ENCODE results near the gene ESYT2.

ESYT2 gene

GRCh38 chr7:158805414-158805813 lies 23.9 kb downstream of the ESYT2 start:
- no peak for DNase-seq (ENCODE audit: low read depth, low spot score)

DNA sequence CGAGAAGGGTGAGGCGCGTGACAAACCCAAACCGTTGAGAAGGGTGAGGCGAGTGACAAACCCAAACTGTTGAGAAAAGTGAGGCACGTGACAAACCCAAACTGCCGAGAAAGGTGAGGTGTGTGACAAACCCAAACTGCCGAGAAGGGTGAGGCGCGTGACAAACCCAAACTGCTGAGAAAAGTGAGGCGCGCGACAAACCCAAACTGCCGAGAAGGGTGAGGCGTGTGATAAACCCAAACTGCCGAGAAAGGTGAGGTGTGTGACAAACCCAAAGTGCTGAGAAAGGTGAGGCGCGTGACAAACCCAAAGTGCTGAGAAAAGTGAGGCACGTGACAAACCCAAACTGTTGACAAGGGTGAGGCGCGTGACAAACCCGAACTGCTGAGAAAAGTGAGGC lies 25.0 kb downstream of the ESYT2 start:
- DNase-seq (ENCODE audit: low read depth, low spot score): no peak

- DNase-seq (ENCODE audit: low read depth, low spot score): no peak
Observed at GRCh38 chr7:158803367-158803969, 25.8 kb downstream of the ESYT2 start.

DNA sequence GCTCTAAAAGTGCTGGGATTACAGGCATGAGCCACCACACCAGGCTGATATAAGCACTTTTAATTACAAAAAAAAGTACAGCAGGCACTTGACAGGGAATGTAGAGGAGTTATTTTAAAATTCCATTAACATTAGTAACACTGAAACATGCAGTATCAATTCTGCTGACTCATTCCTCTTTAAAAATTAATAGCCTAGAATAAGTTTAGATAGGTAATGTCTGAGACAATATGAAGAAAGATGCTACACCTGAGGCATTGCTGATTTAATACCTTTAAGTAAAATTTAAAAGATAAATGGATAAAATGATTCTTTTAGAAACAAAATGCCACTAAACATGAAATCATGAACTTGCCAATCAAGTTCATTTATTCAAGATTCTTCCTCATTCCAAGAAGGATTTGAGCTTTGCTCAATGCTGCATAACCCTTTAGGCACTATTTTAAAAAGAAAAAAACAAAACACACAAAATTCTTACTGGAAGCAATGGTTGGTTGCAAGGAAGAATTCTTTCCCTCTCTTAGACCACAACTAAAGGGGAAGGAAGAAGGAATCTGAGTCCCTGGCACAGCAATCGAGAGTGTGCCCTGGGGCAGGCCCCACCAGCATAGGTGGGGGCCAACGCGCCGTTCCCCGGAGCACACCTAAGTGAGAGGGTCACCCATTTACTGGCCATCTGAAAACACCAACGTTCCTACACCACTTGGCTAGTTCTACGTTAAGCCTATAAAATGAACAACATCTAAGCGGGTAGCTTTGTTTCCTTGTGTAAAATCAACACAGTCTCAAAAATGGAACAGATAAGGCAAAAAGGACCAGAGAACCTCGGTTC lies 26.6 kb downstream of the ESYT2 start:
- DNase-seq (ENCODE audit: low read depth, low spot score): no peak

DNA sequence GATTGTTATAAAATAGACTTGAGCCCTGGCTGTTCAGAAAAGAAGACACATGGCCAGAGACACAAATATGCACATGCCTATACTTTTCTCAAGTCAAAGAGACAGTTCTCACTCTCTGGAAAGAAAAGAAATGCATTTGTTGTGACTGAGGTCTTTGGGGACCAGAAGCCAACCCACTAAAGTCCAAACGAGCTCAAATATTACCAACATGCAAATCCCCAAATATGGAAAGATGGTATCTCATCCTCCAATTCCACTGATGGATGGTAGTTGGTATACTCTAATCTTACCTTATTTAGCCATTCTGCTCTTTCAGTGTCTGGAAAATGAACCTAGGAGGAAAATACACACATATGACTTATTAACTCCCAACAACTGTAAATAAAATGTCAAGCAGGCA lies 30.6 kb downstream of the ESYT2 start:
- DNase-seq (ENCODE audit: low read depth, low spot score): no peak

GRCh38 chr7:158796667-158797066 lies 32.6 kb downstream of the ESYT2 start:
- DNase-seq (ENCODE audit: low read depth, low spot score): no peak

GRCh38 chr7:158795272-158795671 lies 34.0 kb downstream of the ESYT2 start:
- DNase-seq (ENCODE audit: low read depth, low spot score): no peak

- no peak for DNase-seq (ENCODE audit: low read depth, low spot score)
Observed at GRCh38 chr7:158791107-158791506, 38.2 kb downstream of the ESYT2 start.

- no peak for DNase-seq (ENCODE audit: low read depth, low spot score)
Observed at GRCh38 chr7:158789842-158790241, 39.5 kb downstream of the ESYT2 start.

- DNase-seq (ENCODE audit: low read depth, low spot score): no peak
Observed at GRCh38 chr7:158786898-158787297, 42.4 kb downstream of the ESYT2 start.

- no peak for DNase-seq (ENCODE audit: low read depth, low spot score)
Observed at GRCh38 chr7:158784270-158784669, 45.0 kb downstream of the ESYT2 start.

DNA sequence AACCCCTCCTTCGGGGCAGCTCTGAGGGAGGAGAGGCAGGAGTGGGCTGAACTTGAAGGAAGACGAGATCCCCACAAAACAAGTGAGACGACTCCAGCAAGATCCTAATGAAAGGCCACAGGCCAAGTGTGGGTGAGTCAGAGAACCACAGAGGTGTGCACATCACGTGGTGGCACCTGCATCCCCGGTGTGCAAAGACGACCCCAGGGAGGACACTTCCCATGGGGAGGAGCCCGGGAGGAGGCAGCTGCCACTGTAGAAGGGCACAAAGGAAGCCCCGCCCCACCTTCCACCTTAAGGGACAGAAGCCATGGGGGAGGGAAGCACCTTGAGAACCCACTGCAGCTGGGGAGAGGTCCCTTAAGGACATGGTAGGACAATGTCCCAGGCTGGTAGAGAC lies 45.7 kb downstream of the ESYT2 start:
- no peak for DNase-seq (ENCODE audit: low read depth, low spot score)

GRCh38 chr7:158782761-158783401 lies 46.4 kb downstream of the ESYT2 start:
- DNase-seq (ENCODE audit: low read depth, low spot score): no peak

- DNase-seq (ENCODE audit: low read depth, low spot score): no peak
Observed at GRCh38 chr7:158781974-158782664, 47.2 kb downstream of the ESYT2 start.

DNA sequence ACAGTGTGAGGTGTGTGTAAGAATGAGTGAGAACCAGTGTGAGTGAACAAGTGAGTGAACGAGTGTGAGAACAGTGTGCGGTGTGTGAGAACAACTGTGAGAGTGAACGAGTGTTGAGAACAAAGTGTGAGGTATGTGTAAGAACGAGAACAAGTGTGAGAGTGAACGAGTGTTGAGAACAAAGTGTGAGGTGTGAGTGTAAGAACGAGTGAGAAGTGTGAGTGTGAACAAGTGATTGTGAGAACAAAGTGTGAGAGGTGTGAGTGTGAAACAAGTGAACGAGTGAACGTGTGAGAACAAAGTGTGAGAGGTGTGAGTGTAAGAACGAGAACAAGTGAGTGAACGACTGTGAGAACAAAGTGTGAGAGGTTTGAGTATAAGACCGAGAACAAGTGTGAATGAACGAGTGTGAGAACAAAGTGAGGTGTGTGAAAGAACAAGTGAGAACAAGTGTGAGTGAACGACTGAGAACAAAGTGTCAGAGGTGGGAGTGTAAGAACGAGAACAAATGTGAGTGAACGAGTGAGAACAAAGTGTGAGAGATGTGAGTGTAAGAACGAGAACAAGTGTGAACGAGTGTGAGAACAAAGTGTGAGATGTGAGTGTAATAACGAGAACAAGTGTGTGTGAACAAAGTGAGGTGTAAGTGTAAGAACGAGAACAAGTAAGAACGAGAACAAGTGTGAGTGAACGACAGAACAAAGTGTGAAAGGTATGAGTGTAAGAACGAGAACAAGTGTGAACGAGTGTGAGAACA lies 47.9 kb downstream of the ESYT2 start:
- no peak for DNase-seq (ENCODE audit: low read depth, low spot score)

- no peak for DNase-seq (ENCODE audit: low read depth, low spot score)
Observed at GRCh38 chr7:158779061-158780000, 50.0 kb downstream of the ESYT2 start.

- DNase-seq (ENCODE audit: low read depth, low spot score): no peak
Observed at GRCh38 chr7:158778471-158778870, 50.8 kb downstream of the ESYT2 start.

GRCh38 chr7:158777793-158778192 lies 51.5 kb downstream of the ESYT2 start:
- DNase-seq (ENCODE audit: low read depth, low spot score): no peak

GRCh38 chr7:158776474-158776873 lies 52.8 kb downstream of the ESYT2 start:
- no peak for DNase-seq (ENCODE audit: low read depth, low spot score)

GRCh38 chr7:158774952-158775351 lies 54.4 kb downstream of the ESYT2 start:
- DNase-seq (ENCODE audit: low read depth, low spot score): no peak

All from iPS DF 19.7 (cell line).